K562 (cell line): ENCODE measurements around the gene TTC16. TPM values are rescaled to one million over a fixed set of nuclear protein-coding genes. Genes with fewer than 3 reads are reported as not detected.

Experiments
- ATAC-seq: fragments of 200-7000 bp; cut with Tn5 transposase; 3 replicates; pipeline ENCODE4 v1.9.1; 2020; ENCODE audit warnings: moderate library complexity
- BruUV-seq: library from RNA; stranded (reverse); fragments of 400-500 nt; replicated peaks from 2 replicates; lab custom pipeline; 2021; lab: Mats Ljungman, UMichigan
- CTCF ChIA-PET: fragments of 300-600 bp; formaldehyde crosslinking; extraction: SDS; loops from one replicate; lab custom pipeline; 2021; ENCODE audit warnings: low intra/inter-chr PET ratio; lab: Yijun Ruan, JAX
- POLR2A ChIA-PET: fragments of 300-600, 350-650 bp; sonication (Branson Sonifier 250); formaldehyde crosslinking; extraction: SDS; loops from one replicate; lab custom pipeline; 2021; ENCODE audit warnings: antibody characterized with exemption, inconsistent platforms; lab: Yijun Ruan, JAX
- DNase-seq, 4 experiments: peaks; one replicate each; pipeline versions ENCODE4 v3.0.0 to v3.0.0-alpha.2; 2011 to 2018; ENCODE audit warnings: low spot score in 3 of 4, mixed read lengths in 3 of 4; ENCODE audit errors: extremely low read depth in 1 of 4
- FAIRE-seq: peaks from 2 replicates; lab custom pipeline; 2011; peaks lifted over from hg19 to GRCh38; lab: Jason Lieb, UNC
- H2AFZ ChIP-seq: 2 replicates; pipeline ENCODE4 v1.6.0; 2011; ENCODE audit warnings: low read depth, low read length, control low read depth, inconsistent platforms
- H3K27ac ChIP-seq: fragments of 200-600 bp; 3 replicates; pipeline ENCODE4 v1.8.0; 2011; ENCODE audit warnings: low read depth, mild to moderate bottlenecking, control low read depth, inconsistent platforms, low read length, moderate library complexity, mixed read lengths; ENCODE audit errors: extremely low read depth
- H3K27me3 ChIP-seq, 2 experiments: fragments of 300-600 bp in 1 of 2; 2 replicates in 1 of 2; 3 replicates in 1 of 2; pipeline versions ENCODE4 v1.6.0 to v1.8.0; 2011; ENCODE audit warnings: inconsistent platforms in 2 of 2, low read length in 2 of 2, mild to moderate bottlenecking in 1 of 2, mixed read lengths in 1 of 2, moderate library complexity in 1 of 2; ENCODE audit not compliant: control insufficient read depth in 2 of 2, insufficient read depth in 2 of 2
- H3K36me3 ChIP-seq: fragments of 300-600 bp; 3 replicates; pipeline ENCODE4 v1.8.0; 2011; ENCODE audit warnings: mild to moderate bottlenecking, low read length, inconsistent platforms; ENCODE audit not compliant: control insufficient read depth, insufficient read depth
- H3K4me1 ChIP-seq, 2 experiments: fragments of 200-600 bp in 1 of 2; replicated peaks in 1 of 2; 2 replicates in 1 of 2; 3 replicates in 1 of 2; pipeline versions ENCODE4 v1.5.1 to v1.8.0; 2011; ENCODE audit warnings: inconsistent platforms in 2 of 2, low read length in 2 of 2, mild to moderate bottlenecking in 1 of 2, mixed read lengths in 1 of 2, moderate library complexity in 1 of 2; ENCODE audit not compliant: control insufficient read depth in 2 of 2, insufficient read depth in 2 of 2
- H3K4me2 ChIP-seq: 2 replicates; pipeline ENCODE4 v1.6.1; 2011; ENCODE audit warnings: low read length, control low read depth, inconsistent platforms, mixed read lengths; ENCODE audit not compliant: insufficient read depth
- H3K4me3 ChIP-seq: fragments of 200-600 bp; sonication (generic), shearing (Covaris generic); 2 replicates; pipeline ENCODE4 v1.5.1; 2016; ENCODE audit warnings: control low read depth, inconsistent platforms
- H3K79me2 ChIP-seq: fragments of 200-600 bp; 3 replicates; pipeline ENCODE4 v1.8.0; 2011; ENCODE audit warnings: low read length, inconsistent platforms; ENCODE audit not compliant: control insufficient read depth, insufficient read depth
- H3K9ac ChIP-seq, 2 experiments: 2 replicates each; pipeline versions ENCODE4 v1.6.0 to v1.6.1; 2011; ENCODE audit warnings: low read depth in 2 of 2, low read length in 2 of 2, control low read depth in 1 of 2, inconsistent platforms in 1 of 2, mild to moderate bottlenecking in 1 of 2, mixed read lengths in 1 of 2; ENCODE audit not compliant: insufficient read depth in 1 of 2
- H3K9me1 ChIP-seq: one replicate; pipeline ENCODE4 v1.6.0; 2011; ENCODE audit warnings: inconsistent platforms, mild to moderate bottlenecking, low read length, moderate library complexity; ENCODE audit not compliant: control insufficient read depth, insufficient read depth
- H3K9me3 ChIP-seq: replicated peaks from 2 replicates; pipeline ENCODE4 v1.5.1; 2011; ENCODE audit warnings: low read depth, low read length, inconsistent platforms; ENCODE audit not compliant: control insufficient read depth, insufficient read depth
- H4K20me1 ChIP-seq: replicated peaks from 2 replicates; pipeline ENCODE4 v1.6.1; 2011; ENCODE audit warnings: low read length, inconsistent platforms, mixed read lengths; ENCODE audit not compliant: control insufficient read depth, insufficient read depth
- CTBP1 ChIP-seq: fragments of 450-650 bp; IDR thresholded peaks from 2 replicates; pipeline ENCODE4 v1.6.1; 2016; ENCODE audit warnings: borderline replicate concordance
- FOXJ2 ChIP-seq: fragments of 200-800 bp; sonication (Bioruptor generic); IDR thresholded peaks from 2 replicates; pipeline ENCODE4 v1.6.1; 2016; ENCODE audit warnings: missing genetic modification characterization, missing compliant biosample characterization
- GATA2 ChIP-seq: sonication (generic); formaldehyde crosslinking; IDR thresholded peaks from 2 replicates; pipeline ENCODE4 v1.4.0; 2020; ENCODE audit warnings: mild to moderate bottlenecking, missing genetic modification reagents
- MAZ ChIP-seq, 2 experiments: fragments of 450-650 bp in 1 of 2; sonication (generic) in 1 of 2; formaldehyde crosslinking; IDR thresholded peaks in 1 of 2; conservative IDR thresholded peaks in 1 of 2; 2 replicates each; pipeline versions ENCODE4 v1.4.0 to v1.5.0; 2020; ENCODE audit warnings: mild to moderate bottlenecking in 1 of 2, missing genetic modification reagents in 1 of 2
- MCM2 ChIP-seq: fragments of 450-650 bp; IDR thresholded peaks from 2 replicates; pipeline ENCODE4 v1.6.1; 2017; ENCODE audit warnings: low read depth, mild to moderate bottlenecking
- PTBP1 ChIP-seq: fragments of 200-400 bp; formaldehyde crosslinking; IDR thresholded peaks from 2 replicates; pipeline ENCODE4 v1.6.1; 2017; ENCODE audit warnings: low read depth, low read length
- RAD51 ChIP-seq: fragments of 450-650 bp; IDR thresholded peaks from 2 replicates; pipeline ENCODE4 v1.7.1; 2016; ENCODE audit warnings: low read depth, mild to moderate bottlenecking, borderline replicate concordance
- RCOR1 ChIP-seq, 2 experiments: IDR thresholded peaks; 2 replicates each; pipeline ENCODE4 v1.6.1; 2012; ENCODE audit warnings: low read depth in 2 of 2, low read length in 2 of 2, borderline replicate concordance in 1 of 2, improper control_type of control experiment in 1 of 2
- SPI1 ChIP-seq: IDR thresholded peaks from 2 replicates; pipeline ENCODE4 v1.6.1; 2011; ENCODE audit warnings: low read depth, low read length, control low read depth, borderline replicate concordance
- TFAP4 ChIP-seq: sonication (generic); formaldehyde crosslinking; IDR thresholded peaks from 2 replicates; pipeline ENCODE4 v1.8.0; 2022; ENCODE audit warnings: missing genetic modification reagents, mild to moderate bottlenecking, moderate library complexity, borderline replicate concordance
- VEZF1 ChIP-seq: fragments of 200-800 bp; sonication (Bioruptor generic); IDR thresholded peaks from 2 replicates; pipeline ENCODE4 v1.6.1; 2017; ENCODE audit warnings: missing genetic modification characterization, missing compliant biosample characterization
- ZNF280A ChIP-seq: fragments of 450-650 bp; IDR thresholded peaks from 2 replicates; pipeline ENCODE4 v1.6.1; 2018; ENCODE audit warnings: mild to moderate bottlenecking, low read depth; ENCODE audit not compliant: partially characterized antibody
- ZNF79 ChIP-seq: fragments of 250-450 bp; sonication (Bioruptor Pico); IDR thresholded peaks from 2 replicates; pipeline ENCODE4 v1.4.0; 2020; ENCODE audit warnings: low read depth, mild to moderate bottlenecking, moderate library complexity
- WGBS: fragments of 100-300 bp; shearing (Covaris generic); methylation state at CpG from one replicate; pipeline ENCODE4 v1.1.6; 2016; ENCODE audit warnings: low coverage, mixed read lengths; ENCODE audit not compliant: insufficient coverage; ENCODE audit errors: missing lambda C conversion rate; 5-methylcytosine and 5-hydroxymethylcytosine counted together
- in situ Hi-C: fragments of 300-500 bp; cut with MboI; formaldehyde crosslinking; loops from 4 replicates; pipeline ENCODE4 v1.15.0; 2018; ENCODE audit warnings: inconsistent platforms, mixed read lengths
- intact Hi-C: fragments of 100-400 bp; cut with micrococcal nuclease; formaldehyde crosslinking; loops from 2 replicates; pipeline ENCODE4 v1.14.2; 2022
- polyA plus RNA-seq, 8 experiments: library from polyadenylated mRNA; depleted of rRNA in 4 of 8; stranded (reverse) in 5 of 8; unstranded in 3 of 8; fragments of >200 nt; fragmentation: Nextera tagmentation in 2 of 8; fragmentation: Illumina TruSeq in 1 of 8; extraction: Ambion mirVana in 2 of 8; extraction: Trizol in 1 of 8; gene quantifications; 2 replicates each; pipeline versions ENCODE4 v1.2.1 to v1.2.3, GENCODE V29; 2011 to 2014; ENCODE audit warnings: inconsistent platforms in 1 of 8, missing spikeins in 1 of 8
- total RNA-seq, 7 experiments: library from RNA; depleted of rRNA in 6 of 7; stranded (reverse); fragments of >200 nt in 6 of 7; fragmentation: Illumina TruSeq in 2 of 7; extraction: Trizol in 2 of 7; gene quantifications; 2 replicates each; pipeline versions ENCODE4 v1.2.1 to v1.2.3, GENCODE V29; 2011 to 2021; ENCODE audit warnings: low replicate concordance in 1 of 7

Gene TTC16
- total and polyA plus RNA-seq, 9 of the 15 experiments (the other 6 are each of a cell fraction or from before 2014, with no cell fraction given), result 0.11 TPM; not detected in 8

GRCh38 chr9:127762111-127762676 lies 46.3 kb downstream of the TTC16 start:
- Histone ChIP-seq H3K27ac (no peak overlapping the region), H3K9ac (peak overlapping the region in 1 of 2 experiments; percentile 55; a peak in 2 of 4 replicates), H2AFZ (peak overlapping the region; percentile 62), H3K4me1 (peaks cover 21 to 33% of the 10 kb centered on the region in 2 experiments), H3K4me3 (no peak overlapping the region), H3K79me2 (no peaks in the 10 kb centered on the region), H3K36me3 (no peaks in the 10 kb centered on the region), H4K20me1 (no peaks in the 10 kb centered on the region; the same call in 1 of the 2 replicates), H3K9me1 (peaks cover 3% of the 10 kb centered on the region), H3K4me2 (peak overlapping the region; percentile 49), H3K9me3 (no peaks in the 10 kb centered on the region), H3K27me3 (no peaks in the 10 kb centered on the region; a peak in 1 of 5 replicates)
- ATAC-seq (peak; percentile 8; the same call in 1 of the 3 replicates), FAIRE-seq (no peak), DNase-seq (no peak)
- TF ChIP-seq RCOR1 (IDR thresholded peaks at IDR 0.05; ENCODE audit: borderline replicate concordance in 1 of 2, low read depth in 2 of 2, low read length in 2 of 2) (peak in 1 of 2 experiments; percentile 69; a peak in 1 of 4 replicates), ZNF280A (no peak), GATA2 (CRISPR knock-in tag) (0 out of 2 replicates have a peak, but pooled peaks have one; percentile 3), CTBP1 (peak; percentile 79; the same call in 1 of the 2 replicates), SPI1 (peak; percentile 40; the same call in 1 of the 2 replicates), TFAP4 (CRISPR knock-in tag) (peak; percentile 39; the same call in 1 of the 2 replicates), FOXJ2 (no peak), MCM2 (no peak), ZNF79 (CRISPR knock-in tag) (no peak), PTBP1 (no peak), VEZF1 (CRISPR knock-in tag) (peak; percentile 49; the same call in 1 of the 2 replicates), MAZ (CRISPR knock-in tag; conservative IDR thresholded peaks at IDR 0.05 in 1 of 2, IDR thresholded peaks at IDR 0.05 in 1 of 2) (peak in 1 of 2 experiments; percentile 53; a peak in 1 of 4 replicates), RAD51 (no peak)
- CTCF ChIA-PET, result no interaction called here
- intact Hi-C loops (no loop called here), in situ Hi-C loops (loop anchor here (25.0 kb wide), 1 partner anchor 600 kb away; the partner anchor contains the start of gene URM1)
- POLR2A ChIA-PET, result interaction anchor here (0.5 to 1.4 kb wide), 5 partner anchors 9 to 145 kb away, joined by 3 to 5 read pairs (median 4); no protein-coding TSS in a partner anchor
- WGBS, result 10% methylated on average over 15 of the region's 16 CpGs
- no TSS peak for BruUV-seq
